H1 (cell line): ENCODE results near the gene DNER. TPM values are rescaled to one million over a fixed set of nuclear protein-coding genes. Genes with fewer than 3 reads are reported as not detected.

Experiments
- CTCF ChIA-PET: fragments of 300-600 bp; sonication (Branson Sonifier 250); formaldehyde crosslinking; loops from one replicate; lab custom pipeline; 2021; ENCODE audit not compliant: partially characterized antibody; lab: Charles Lee
- POLR2A ChIA-PET: fragments of 300-600 bp; sonication (Branson Sonifier 250); formaldehyde crosslinking; loops from one replicate; lab custom pipeline; 2021; ENCODE audit warnings: inconsistent platforms; ENCODE audit not compliant: partially characterized antibody; lab: Charles Lee
- DNase-seq, 2 experiments: peaks; one replicate each; pipeline versions ENCODE4 v3.0.0 to v3.0.0-alpha.2; 2010 to 2022; ENCODE audit warnings: low spot score in 2 of 2, low read depth in 1 of 2, mixed read lengths in 1 of 2
- FAIRE-seq: peaks from 2 replicates; lab custom pipeline; 2011; peaks lifted over from hg19 to GRCh38; lab: Jason Lieb, UNC
- H2AFZ ChIP-seq: 2 replicates; pipeline ENCODE4 v1.8.1; 2012; ENCODE audit warnings: low read length, inconsistent platforms
- H2AK5ac ChIP-seq: 2 replicates; pipeline ENCODE4 v1.6.1; 2013; ENCODE audit warnings: low read depth, low read length
- H2BK120ac ChIP-seq: replicated peaks from 2 replicates; pipeline ENCODE3; 2013; ENCODE audit warnings: low read depth, low read length, inconsistent platforms
- H2BK12ac ChIP-seq: 2 replicates; pipeline ENCODE4 v1.6.1; 2013; ENCODE audit warnings: low read depth, low read length
- H2BK15ac ChIP-seq: 2 replicates; pipeline ENCODE4 v1.6.1; 2013; ENCODE audit warnings: low read length
- H2BK20ac ChIP-seq: 2 replicates; pipeline ENCODE4 v1.6.1; 2013; ENCODE audit warnings: low read length
- H2BK5ac ChIP-seq: 2 replicates; pipeline ENCODE4 v1.6.1; 2013; ENCODE audit warnings: low read depth, low read length
- H3K14ac ChIP-seq: 2 replicates; pipeline ENCODE4 v1.6.1; 2013; ENCODE audit warnings: inconsistent platforms; ENCODE audit not compliant: insufficient read length
- H3K18ac ChIP-seq: 2 replicates; pipeline ENCODE4 v1.6.1; 2013; ENCODE audit warnings: low read length; ENCODE audit errors: extremely low read depth
- H3K23ac ChIP-seq: 2 replicates; pipeline ENCODE4 v1.6.1; 2013; ENCODE audit warnings: inconsistent platforms; ENCODE audit not compliant: insufficient read length
- H3K23me2 ChIP-seq: 2 replicates; pipeline ENCODE4 v1.6.1; 2013; ENCODE audit warnings: low read depth, low read length
- H3K27ac ChIP-seq: 2 replicates; pipeline ENCODE4 v1.6.1; 2011; ENCODE audit warnings: low read depth, low read length, inconsistent platforms
- H3K27me3 ChIP-seq, 4 experiments: replicated peaks in 1 of 4; 1 replicate in 1 of 4; 2 replicates in 3 of 4; pipeline versions ENCODE4 v1.6.1 to v1.8.1; 2011 to 2013; ENCODE audit warnings: low read length in 3 of 4, mild to moderate bottlenecking in 3 of 4, inconsistent platforms in 2 of 4, mixed read lengths in 2 of 4, moderate library complexity in 1 of 4; ENCODE audit not compliant: control insufficient read depth in 3 of 4, insufficient read depth in 3 of 4; ENCODE audit errors: extremely low read depth in 1 of 4
- H3K36me3 ChIP-seq, 4 experiments: 2 replicates each; pipeline versions ENCODE4 v1.6.1 to v1.8.1; 2011 to 2013; ENCODE audit warnings: mild to moderate bottlenecking in 4 of 4, low read length in 3 of 4, moderate library complexity in 2 of 4, control low read depth in 1 of 4, inconsistent platforms in 1 of 4; ENCODE audit not compliant: insufficient read depth in 4 of 4, control insufficient read depth in 2 of 4
- H3K4ac ChIP-seq: replicated peaks from 2 replicates; pipeline ENCODE3; 2013; ENCODE audit warnings: low read length, low read depth, mixed read lengths, inconsistent platforms; ENCODE audit not compliant: insufficient read length
- H3K4me1 ChIP-seq, 4 experiments: replicated peaks in 1 of 4; 1 replicate in 1 of 4; 2 replicates in 3 of 4; pipeline versions ENCODE4 v1.6.1 to v1.8.1; 2011 to 2013; ENCODE audit warnings: low read length in 3 of 4, inconsistent platforms in 2 of 4, mixed read lengths in 1 of 4; ENCODE audit not compliant: insufficient read depth in 4 of 4, control insufficient read depth in 3 of 4
- H3K4me2 ChIP-seq, 2 experiments: 2 replicates each; pipeline versions ENCODE4 v1.6.1 to v1.8.1; 2011 to 2013; ENCODE audit warnings: low read depth in 2 of 2, low read length in 2 of 2, control low read depth in 1 of 2, inconsistent platforms in 1 of 2, mild to moderate bottlenecking in 1 of 2; ENCODE audit not compliant: insufficient read depth in 1 of 2
- H3K4me3 ChIP-seq, 4 experiments: fragments of 200-600, 300-600 bp in 1 of 4; sonication (generic), shearing (Covaris generic), sonication (Bioruptor Twin) in 1 of 4; 2 replicates each; pipeline versions ENCODE4 v1.5.1 to v1.8.1; 2011 to 2016; ENCODE audit warnings: low read length in 4 of 4, low read depth in 3 of 4, control low read depth in 2 of 4, inconsistent platforms in 2 of 4, mild to moderate bottlenecking in 2 of 4, mixed read lengths in 1 of 4, moderate library complexity in 1 of 4; ENCODE audit not compliant: insufficient read depth in 2 of 4; ENCODE audit errors: extremely low read depth in 1 of 4
- H3K56ac ChIP-seq: replicated peaks from 2 replicates; pipeline ENCODE3; 2013; ENCODE audit warnings: low read depth, mild to moderate bottlenecking, mixed read lengths, low read length, inconsistent platforms; ENCODE audit not compliant: insufficient read length
- H3K79me1 ChIP-seq: 2 replicates; pipeline ENCODE4 v1.6.1; 2013; ENCODE audit warnings: low read depth, low read length, control low read depth
- H3K79me2 ChIP-seq, 2 experiments: 2 replicates each; pipeline versions ENCODE4 v1.6.1 to v1.8.1; 2012 to 2013; ENCODE audit warnings: low read length in 2 of 2, mild to moderate bottlenecking in 2 of 2, inconsistent platforms in 1 of 2; ENCODE audit not compliant: insufficient read depth in 2 of 2, control insufficient read depth in 1 of 2
- H3K9ac ChIP-seq, 4 experiments: replicated peaks in 1 of 4; 1 replicate in 1 of 4; 2 replicates in 3 of 4; pipeline versions ENCODE4 v1.6.1 to v1.8.1; 2011 to 2013; ENCODE audit warnings: low read depth in 3 of 4, low read length in 3 of 4, control low read depth in 2 of 4, mild to moderate bottlenecking in 2 of 4, moderate library complexity in 2 of 4, inconsistent platforms in 1 of 4; ENCODE audit errors: extremely low read depth in 1 of 4
- H3K9me3 ChIP-seq, 2 experiments: 2 replicates each; pipeline versions ENCODE4 v1.6.1 to v1.8.1; 2012 to 2013; ENCODE audit warnings: mild to moderate bottlenecking in 2 of 2, moderate library complexity in 2 of 2, control low read depth in 1 of 2, inconsistent platforms in 1 of 2, low read depth in 1 of 2, low read length in 1 of 2, mixed read lengths in 1 of 2; ENCODE audit not compliant: insufficient read depth in 2 of 2
- H4K20me1 ChIP-seq, 2 experiments: replicated peaks in 1 of 2; 2 replicates each; pipeline versions ENCODE3 to v1.8.1; 2011 to 2013; ENCODE audit warnings: inconsistent platforms in 2 of 2, low read length in 2 of 2, mild to moderate bottlenecking in 1 of 2; ENCODE audit not compliant: insufficient read depth in 2 of 2, control insufficient read depth in 1 of 2
- H4K5ac ChIP-seq: 2 replicates; pipeline ENCODE4 v1.6.1; 2013; ENCODE audit warnings: low read length, low read depth, mixed read lengths, inconsistent platforms; ENCODE audit not compliant: insufficient read length
- H4K8ac ChIP-seq: 2 replicates; pipeline ENCODE4 v1.8.0; 2013; ENCODE audit warnings: mild to moderate bottlenecking, moderate library complexity, low read length, inconsistent platforms; ENCODE audit not compliant: insufficient read depth; ENCODE audit errors: extremely low read depth
- H4K91ac ChIP-seq: replicated peaks from 2 replicates; pipeline ENCODE3; 2013; ENCODE audit warnings: low read length, mixed read lengths, inconsistent platforms; ENCODE audit not compliant: insufficient read length
- BACH1 ChIP-seq: IDR thresholded peaks from 2 replicates; pipeline ENCODE4 v1.6.1; 2012; ENCODE audit warnings: low read length, improper control_type of control experiment
- BCL11A ChIP-seq, 2 experiments: IDR thresholded peaks; one replicate each; pipeline ENCODE4 v1.6.1; 2011; ENCODE audit warnings: low read depth in 2 of 2, low read length in 2 of 2, mild to moderate bottlenecking in 2 of 2
- CBX8 ChIP-seq: fragments of 300-800, 300-1000 bp; sonication (generic); IDR thresholded peaks from 2 replicates; pipeline ENCODE4 v1.7.1; 2016; ENCODE audit warnings: low read depth, low read length, borderline replicate concordance
- HDAC2 ChIP-seq, 2 experiments: fragments of 300-600 bp in 1 of 2; sonication (generic) in 1 of 2; IDR thresholded peaks; 2 replicates each; pipeline ENCODE4 v1.6.1; 2011 to 2012; ENCODE audit warnings: low read depth in 2 of 2, low read length in 2 of 2, mild to moderate bottlenecking in 2 of 2, moderate library complexity in 2 of 2, borderline replicate concordance in 1 of 2, inconsistent platforms in 1 of 2
- MAFK ChIP-seq: IDR thresholded peaks from 2 replicates; pipeline ENCODE4 v1.6.1; 2012; ENCODE audit warnings: low read depth, mild to moderate bottlenecking, improper control_type of control experiment, low read length
- NRF1 ChIP-seq: IDR thresholded peaks from 2 replicates; pipeline ENCODE4 v1.6.1; 2011; ENCODE audit warnings: mild to moderate bottlenecking, low read depth, low read length, improper control_type of control experiment
- RBBP5 ChIP-seq: IDR thresholded peaks from 2 replicates; pipeline ENCODE4 v1.7.1; 2012; ENCODE audit warnings: low read depth, mild to moderate bottlenecking, inconsistent platforms, low read length, moderate library complexity, borderline replicate concordance
- SP1 ChIP-seq: IDR thresholded peaks from 2 replicates; pipeline ENCODE4 v1.6.1; 2011; ENCODE audit warnings: low read depth, low read length
- TAF7 ChIP-seq: optimal IDR thresholded peaks from 2 replicates; pipeline ENCODE3; 2011; ENCODE audit warnings: low read depth, mild to moderate bottlenecking, inconsistent platforms, low read length, moderate library complexity, borderline replicate concordance
- TBP ChIP-seq: IDR thresholded peaks from 2 replicates; pipeline ENCODE4 v1.6.1; 2011; ENCODE audit warnings: low read depth, low read length, improper control_type of control experiment
- TCF12 ChIP-seq: IDR thresholded peaks from 2 replicates; pipeline ENCODE4 v1.6.1; 2011; ENCODE audit warnings: low read depth, mild to moderate bottlenecking, low read length
- WGBS, 2 experiments: shearing (Covaris generic) in 1 of 2; methylation state at CpG; one replicate each; pipeline versions ENCODE4 v1.1.6 to v1.1.7; 2013 to 2015; ENCODE audit warnings: low lambda C conversion rate in 2 of 2, mixed read lengths in 2 of 2, inconsistent platforms in 1 of 2, low coverage in 1 of 2, missing lambda C conversion rate in 1 of 2; ENCODE audit not compliant: insufficient replicate concordance in 2 of 2, insufficient coverage in 1 of 2, insufficient read length in 1 of 2; ENCODE audit errors: extremely low coverage in 1 of 2, missing lambda C conversion rate in 1 of 2; 5-methylcytosine and 5-hydroxymethylcytosine counted together
- polyA plus RNA-seq, 7 experiments: library from polyadenylated mRNA; depleted of rRNA in 3 of 7; stranded (reverse) in 5 of 7; unstranded in 2 of 7; fragments of >200 nt in 5 of 7; fragments of 200-250 nt in 2 of 7; gene quantifications; 1 replicate in 5 of 7; 2 replicates in 1 of 7; 4 replicates in 1 of 7; pipeline versions ENCODE4 v1.2.1 to v1.2.3, GENCODE V29; 2011 to 2013; ENCODE audit warnings: missing spikeins in 2 of 7, mixed read lengths in 2 of 7
- total RNA-seq: library from RNA; stranded (reverse); fragmentation: NEBNext Ultra II Directional; extraction: Animal tissue kit (Norgen Biotek cat#: 25700); gene quantifications from 2 replicates; pipeline ENCODE4 v1.2.1, GENCODE V29; 2021
- TF ChIP-seq, protein P1 (sequence below), 3 experiments: IDR thresholded peaks; 1 replicate in 2 of 3; 2 replicates in 1 of 3; pipeline versions ENCODE4 v1.5.1 to v1.6.1; 2011; ENCODE audit warnings: low read length in 3 of 3, mild to moderate bottlenecking in 3 of 3, inconsistent platforms in 2 of 3, low read depth in 1 of 3, moderate library complexity in 1 of 3; ENCODE audit not compliant: insufficient read depth in 1 of 3; ENCODE audit errors: control extremely low read depth in 1 of 3

The DNER gene
- total and polyA plus RNA-seq, 2 of the 8 experiments (the other 6 are each of a cell fraction or from before 2014, with no cell fraction given): 6.8 to 16.3 TPM

DNA sequence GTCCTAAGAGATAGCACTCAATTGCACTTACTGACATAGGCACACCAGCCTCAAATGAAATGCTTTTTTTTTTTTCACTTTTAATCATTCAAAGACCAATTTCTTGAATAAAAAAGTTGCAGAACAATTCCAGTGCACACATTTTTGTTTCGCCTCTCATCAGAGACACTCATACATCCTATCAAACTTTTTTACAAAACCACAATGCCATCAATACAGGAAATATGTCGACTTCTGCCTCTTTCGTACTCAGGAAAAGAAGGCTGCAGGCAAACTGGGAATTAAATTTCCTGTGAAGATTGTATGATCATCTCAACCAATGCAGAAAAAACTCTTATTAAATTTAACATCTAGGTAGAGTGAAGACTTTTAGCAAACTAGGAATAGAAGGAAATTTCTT is 112.4 kb downstream of the DNER start:
- H3K23me2 ChIP-seq: 0 out of 2 replicates have a peak, but pooled peaks cover 3% of the 10 kb centered on the region
- H4K91ac ChIP-seq: no peak overlapping the region
- H4K20me1 ChIP-seq: no peaks in the 10 kb centered on the region
- H3K14ac ChIP-seq: no peak overlapping the region
- H3K79me2 ChIP-seq: no peaks in the 10 kb centered on the region
- no peak overlapping the region for H3K23ac ChIP-seq
- no peak overlapping the region for H3K9ac ChIP-seq
- no peak overlapping the region for H3K4me2 ChIP-seq
- H3K4ac ChIP-seq: no peak overlapping the region
- H2AK5ac ChIP-seq: no peak overlapping the region
- no peak overlapping the region for H2BK20ac ChIP-seq
- no peak overlapping the region for H3K27ac ChIP-seq
- H3K4me1 ChIP-seq: no peaks in the 10 kb centered on the region; a peak in 1 of 7 replicates
- H2AFZ ChIP-seq: no peak overlapping the region
- H3K27me3 ChIP-seq: peaks cover 0 to 1% (median 0%) of the 10 kb centered on the region in 4 experiments; a peak in 1 of 7 replicates
- no peak overlapping the region for H3K56ac ChIP-seq
- CTCF ChIA-PET: no interaction called here
- POLR2A ChIA-PET: no interaction called here
- no peaks in the 10 kb centered on the region for H3K9me3 ChIP-seq
- no peak overlapping the region for H4K5ac ChIP-seq
- H4K8ac ChIP-seq: no peak overlapping the region
- no peak overlapping the region for H3K18ac ChIP-seq
- H3K4me3 ChIP-seq: no peak overlapping the region
- no peak overlapping the region for H2BK15ac ChIP-seq
- no peak for DNase-seq
- no peak for FAIRE-seq
- WGBS, 2 experiments: 92% methylated on average over 3 of the region's 3 CpGs; no CpG with 5 or more reads in 1 of the 2 experiments
- H2BK5ac ChIP-seq: no peak overlapping the region
- H3K79me1 ChIP-seq: no peaks in the 10 kb centered on the region
- no peaks in the 10 kb centered on the region for H3K36me3 ChIP-seq
- no peak overlapping the region for H2BK12ac ChIP-seq
- no peak overlapping the region for H2BK120ac ChIP-seq
- TF ChIP-seq CBX8: no peak
- TF ChIP-seq TCF12: no peak
- TF ChIP-seq, protein P1, sequence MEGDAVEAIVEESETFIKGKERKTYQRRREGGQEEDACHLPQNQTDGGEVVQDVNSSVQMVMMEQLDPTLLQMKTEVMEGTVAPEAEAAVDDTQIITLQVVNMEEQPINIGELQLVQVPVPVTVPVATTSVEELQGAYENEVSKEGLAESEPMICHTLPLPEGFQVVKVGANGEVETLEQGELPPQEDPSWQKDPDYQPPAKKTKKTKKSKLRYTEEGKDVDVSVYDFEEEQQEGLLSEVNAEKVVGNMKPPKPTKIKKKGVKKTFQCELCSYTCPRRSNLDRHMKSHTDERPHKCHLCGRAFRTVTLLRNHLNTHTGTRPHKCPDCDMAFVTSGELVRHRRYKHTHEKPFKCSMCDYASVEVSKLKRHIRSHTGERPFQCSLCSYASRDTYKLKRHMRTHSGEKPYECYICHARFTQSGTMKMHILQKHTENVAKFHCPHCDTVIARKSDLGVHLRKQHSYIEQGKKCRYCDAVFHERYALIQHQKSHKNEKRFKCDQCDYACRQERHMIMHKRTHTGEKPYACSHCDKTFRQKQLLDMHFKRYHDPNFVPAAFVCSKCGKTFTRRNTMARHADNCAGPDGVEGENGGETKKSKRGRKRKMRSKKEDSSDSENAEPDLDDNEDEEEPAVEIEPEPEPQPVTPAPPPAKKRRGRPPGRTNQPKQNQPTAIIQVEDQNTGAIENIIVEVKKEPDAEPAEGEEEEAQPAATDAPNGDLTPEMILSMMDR (IDR thresholded peaks at IDR 0.05; ENCODE audit: control extremely low read depth in 1 of 3, insufficient read depth in 1 of 3, low read depth in 1 of 3, low read length in 3 of 3): no peak
- TF ChIP-seq HDAC2 (IDR thresholded peaks at IDR 0.05; ENCODE audit: borderline replicate concordance in 1 of 2, low read depth in 2 of 2, low read length in 2 of 2): no peak
- TF ChIP-seq TBP: no peak
- no peak for TF ChIP-seq TAF7
- no peak for TF ChIP-seq NRF1
- no peak for TF ChIP-seq BACH1
- no peak for TF ChIP-seq SP1
- no peak for TF ChIP-seq BCL11A (IDR thresholded peaks at IDR 0.05; ENCODE audit: low read depth in 2 of 2, low read length in 2 of 2)
- no peak for TF ChIP-seq RBBP5
- no peak for TF ChIP-seq MAFK
